DMS 273 treated with DMSO at 0.1 percent for 48 hours (cell line): ENCODE measurements around the gene TBRG1.

ENCODE experiments used
- DNase-seq: peaks from one replicate; lab custom pipeline; 2025; lab: John Stamatoyannopoulos, UW

TBRG1 gene

GRCh38 chr11:124618863-124619262, 3.8 kb upstream of the TBRG1 start:
- DNase-seq = no peak

GRCh38 chr11:124623861-124624525, 1.3 kb downstream of the TBRG1 start:
- DNase-seq = no peak

GRCh38 chr11:124625504-124626168, 3.0 kb downstream of the TBRG1 start:
- no peak for DNase-seq

GRCh38 chr11:124627546-124627945, 4.9 kb downstream of the TBRG1 start:
- no peak for DNase-seq

GRCh38 chr11:124629961-124630360, 7.3 kb downstream of the TBRG1 start:
- no peak for DNase-seq

- DNase-seq = no peak
Observed at GRCh38 chr11:124633355-124633754, 10.7 kb downstream of the TBRG1 start.

GRCh38 chr11:124635932-124636331, 13.3 kb downstream of the TBRG1 start:
- no peak for DNase-seq

GRCh38 chr11:124638500-124638899, 15.8 kb downstream of the TBRG1 start:
- DNase-seq = no peak

GRCh38 chr11:124639186-124639585, 16.5 kb downstream of the TBRG1 start:
- no peak for DNase-seq

- no peak for DNase-seq
Observed at GRCh38 chr11:124640666-124641065, 18.0 kb downstream of the TBRG1 start.

GRCh38 chr11:124642628-124643027, 20.0 kb downstream of the TBRG1 start:
- DNase-seq = no peak

GRCh38 chr11:124643042-124643604, 20.5 kb downstream of the TBRG1 start:
- no peak for DNase-seq

GRCh38 chr11:124643605-124644425, 21.2 kb downstream of the TBRG1 start:
- DNase-seq = no peak

GRCh38 chr11:124644426-124645280, 22.0 kb downstream of the TBRG1 start:
- peak; percentile 55 for DNase-seq

GRCh38 chr11:124646148-124646547, 23.5 kb downstream of the TBRG1 start:
- DNase-seq = no peak

GRCh38 chr11:124648610-124649009, 25.9 kb downstream of the TBRG1 start:
- no peak for DNase-seq

- peak; percentile 39 for DNase-seq
Observed at GRCh38 chr11:124656774-124657630, 34.3 kb downstream of the TBRG1 start.

- DNase-seq = no peak
Observed at GRCh38 chr11:124657904-124658303, 35.2 kb downstream of the TBRG1 start.

GRCh38 chr11:124658501-124658900, 35.8 kb downstream of the TBRG1 start:
- no peak for DNase-seq

- no peak for DNase-seq
Observed at GRCh38 chr11:124658986-124659385, 36.3 kb downstream of the TBRG1 start.

- no peak for DNase-seq
Observed at GRCh38 chr11:124661553-124661952, 38.9 kb downstream of the TBRG1 start.
